Stimulated activated CD8-positive, alpha-beta memory T cell treated with anti-CD3 and anti-CD28 coated beads, Interleukin-7, amount 100 ng/mL, for 48 hours (primary cell): ENCODE data around the gene BRINP3.

Experiments
- DNase-seq, 2 donors: peaks; one replicate each; pipeline ENCODE4 v3.0.0-alpha.2; 2020; ENCODE audit warnings: low read depth in 1 of 2; ENCODE audit errors: extremely low read depth in 1 of 2

Gene BRINP3

DNA sequence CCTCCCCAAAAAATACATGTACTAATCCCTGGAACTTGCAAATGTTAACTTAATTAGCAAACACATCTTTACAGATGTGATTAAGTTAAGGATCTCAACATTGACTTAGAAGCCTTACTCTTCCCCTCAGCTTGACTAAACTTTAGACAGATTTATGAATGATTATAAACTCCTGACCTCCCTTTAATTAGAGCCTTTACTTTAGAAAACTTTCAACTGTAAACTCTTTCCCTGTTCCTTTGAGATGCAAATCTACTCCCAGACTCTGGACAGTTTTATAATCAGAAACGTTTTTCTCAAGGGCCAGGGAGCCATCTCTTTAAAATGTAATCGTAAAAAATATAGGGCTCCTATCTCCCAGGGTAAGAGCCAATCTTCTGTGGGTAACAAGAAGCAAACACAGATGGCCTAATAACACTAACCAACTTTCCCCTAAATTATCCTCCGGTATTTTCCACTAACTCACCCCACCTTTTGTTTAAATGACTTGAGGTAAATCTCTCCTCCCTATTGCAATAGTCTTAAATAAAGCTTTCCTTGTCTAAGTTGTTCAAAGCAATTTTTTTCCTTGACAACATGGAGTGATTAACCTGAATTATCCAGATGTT lies 284.1 kb downstream of the BRINP3 start:
- no peak for DNase-seq

DNA sequence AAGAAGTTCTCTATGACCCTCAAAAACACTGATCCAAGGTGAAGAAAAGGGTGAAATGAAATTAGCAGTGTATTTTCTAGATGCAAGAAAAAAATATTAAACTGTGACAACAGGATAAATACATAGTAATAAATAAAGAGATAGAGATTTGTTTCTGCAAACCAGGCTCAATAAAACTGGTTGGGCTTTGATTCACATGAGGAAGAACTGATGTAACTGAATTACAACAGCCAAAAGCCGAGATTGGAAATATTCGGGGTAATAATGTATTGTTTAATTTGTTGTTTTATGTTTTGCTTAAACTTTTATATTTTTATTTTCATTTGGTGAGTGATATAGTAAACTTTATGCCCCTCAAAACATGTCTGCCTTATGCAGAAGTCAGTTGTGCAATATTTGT lies 285.0 kb downstream of the BRINP3 start:
- no peak for DNase-seq

- DNase-seq: no peak
These were observed 294.1 kb downstream of the BRINP3 start for GRCh38 chr1:190183588-190183987.

GRCh38 chr1:190179817-190180216 lies 297.8 kb downstream of the BRINP3 start:
- no peak for DNase-seq

DNA sequence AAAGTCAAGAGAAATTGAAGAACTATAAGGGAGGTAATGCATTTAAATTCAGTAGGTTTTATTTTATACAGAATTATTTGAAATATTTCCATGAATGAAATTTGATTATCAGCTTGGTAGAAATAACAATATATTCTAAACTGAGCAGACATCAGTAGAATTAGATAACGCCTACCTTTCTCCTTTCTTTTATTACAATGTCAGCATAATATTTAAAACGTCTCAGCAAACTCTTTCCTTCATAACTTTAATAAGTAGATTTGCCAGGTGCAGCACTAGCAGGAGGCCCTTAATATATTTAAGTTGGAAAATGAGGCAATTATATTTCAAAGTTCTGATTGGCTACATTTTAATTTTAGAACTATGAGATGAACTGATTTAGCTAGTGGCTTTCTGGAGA lies 298.8 kb downstream of the BRINP3 start:
- no peak for DNase-seq

DNA sequence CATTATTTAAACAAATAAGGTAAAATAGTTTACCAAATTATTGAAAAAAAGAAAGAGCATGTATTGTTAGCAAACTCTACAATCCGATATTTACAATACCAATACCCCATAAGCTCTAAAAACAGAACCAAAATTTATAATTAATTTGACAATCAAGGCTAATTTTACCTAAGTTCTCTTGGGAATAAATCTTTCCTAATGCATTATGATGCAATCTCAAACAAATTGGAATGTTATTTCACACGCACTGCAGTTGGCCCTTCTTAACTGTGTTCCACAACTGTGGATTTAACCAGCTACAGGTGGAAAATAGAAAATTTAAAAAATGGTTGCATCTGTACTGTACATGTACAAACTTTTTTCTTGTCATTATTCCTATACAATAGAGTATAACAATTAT lies 300.1 kb downstream of the BRINP3 start:
- DNase-seq: no peak

DNA sequence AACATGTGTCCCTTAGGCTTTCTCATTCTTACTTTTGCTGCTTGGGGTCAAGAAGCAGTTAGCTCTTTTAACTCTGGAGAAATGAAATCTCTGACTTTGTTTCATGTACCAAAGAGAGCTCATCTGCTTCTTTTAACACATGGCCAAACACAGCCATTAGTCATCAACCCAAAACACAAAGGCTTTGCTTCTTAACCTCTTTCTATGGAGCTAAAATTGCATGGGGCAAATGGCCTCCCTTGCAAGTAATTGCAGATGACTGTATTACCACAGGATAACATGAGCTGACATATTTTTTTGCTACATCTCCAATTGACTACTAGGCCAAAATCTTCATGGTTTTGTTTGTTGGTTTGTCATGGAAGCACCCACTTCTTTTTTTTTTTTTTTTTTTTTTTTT lies 300.9 kb downstream of the BRINP3 start:
- no peak for DNase-seq

GRCh38 chr1:190175320-190175719 lies 302.3 kb downstream of the BRINP3 start:
- no peak for DNase-seq

DNA sequence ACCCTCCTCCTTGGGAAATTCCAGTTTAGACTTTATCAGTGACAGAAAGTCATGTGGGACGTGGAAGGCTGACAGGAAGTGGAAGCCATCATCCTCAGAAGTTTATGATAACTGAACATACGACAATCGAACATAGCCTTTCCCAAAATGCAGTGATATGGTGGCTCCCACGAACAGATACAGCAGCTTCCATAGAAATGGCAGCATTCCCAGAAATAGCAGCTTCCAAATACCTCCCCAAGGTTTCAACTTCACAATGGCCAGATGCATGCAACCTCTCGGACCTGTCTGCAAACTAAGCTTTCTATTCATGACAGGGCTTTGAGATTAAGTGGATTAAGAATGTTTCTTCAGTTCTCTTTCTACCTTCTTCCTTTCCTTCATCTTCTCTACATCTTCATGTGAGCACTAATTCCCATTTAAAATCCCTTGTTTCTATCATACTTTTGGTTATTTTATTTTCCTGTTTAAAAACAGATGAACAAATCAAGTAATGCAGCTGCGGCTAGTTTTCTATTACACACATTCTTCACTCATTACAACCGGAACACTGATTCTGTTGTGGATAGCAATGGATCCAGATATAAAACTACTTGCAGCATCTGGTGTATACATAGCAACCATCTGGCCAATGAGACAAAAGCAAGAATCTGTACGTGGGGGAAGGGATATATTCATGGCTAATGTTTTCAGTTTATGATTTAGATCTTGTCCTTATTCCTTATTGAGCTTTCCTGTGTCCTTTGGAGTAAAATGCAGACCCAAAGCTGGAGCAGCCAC lies 304.8 kb downstream of the BRINP3 start:
- no peak for DNase-seq

DNA sequence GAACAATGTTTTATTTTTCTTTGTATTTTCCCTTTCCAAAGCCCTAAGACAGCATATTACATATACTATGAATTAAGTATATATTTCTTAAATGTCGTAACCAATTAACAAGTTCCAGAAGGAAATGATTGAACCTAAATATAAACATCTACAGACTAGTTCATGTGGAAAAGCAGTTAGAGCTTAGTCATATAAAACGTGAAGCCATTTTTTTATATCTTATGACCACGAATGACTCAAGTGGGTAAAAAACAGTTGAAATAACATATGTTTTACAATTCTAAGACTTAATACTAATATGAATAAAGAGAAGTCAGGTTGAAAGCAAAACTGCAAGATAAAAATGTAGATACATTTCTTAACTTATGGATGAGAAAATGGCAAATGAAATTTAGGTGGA lies 307.3 kb downstream of the BRINP3 start:
- no peak for DNase-seq

DNA sequence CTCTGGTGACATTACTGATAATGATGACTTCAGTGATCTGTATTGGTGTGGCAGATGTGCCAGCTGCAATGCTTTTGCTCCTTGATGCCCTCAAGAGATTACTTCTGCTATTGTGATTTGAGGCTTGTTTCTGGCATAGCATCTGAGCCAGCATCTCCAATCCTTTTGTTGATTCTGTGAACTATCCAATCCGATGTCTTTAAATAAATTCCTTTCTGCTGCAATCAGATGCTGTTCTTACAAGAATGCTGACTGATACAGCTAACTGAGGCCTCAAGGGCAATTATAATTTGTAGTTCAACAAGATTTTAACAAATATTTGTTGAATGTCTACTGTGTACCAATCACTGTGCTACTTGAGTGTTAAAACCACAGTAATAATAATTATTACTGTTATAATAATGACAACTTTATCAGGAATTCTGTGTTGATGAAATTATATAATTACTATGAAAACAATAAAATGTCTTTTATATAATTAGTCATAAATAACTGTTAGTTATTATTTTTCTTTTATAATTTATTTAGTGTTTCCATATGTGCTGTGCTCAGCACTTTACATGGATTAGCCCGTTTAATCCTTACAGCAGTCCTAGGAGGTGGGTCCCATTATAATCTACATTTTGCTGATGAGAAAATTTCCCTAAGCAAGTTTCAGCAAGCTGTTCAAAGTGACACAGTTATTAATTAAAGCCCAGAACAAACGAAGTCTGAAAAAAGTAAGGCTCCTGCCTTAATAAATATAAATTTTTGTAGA lies 308.2 kb downstream of the BRINP3 start:
- DNase-seq: no peak

GRCh38 chr1:190168893-190169280 lies 308.8 kb downstream of the BRINP3 start:
- no peak for DNase-seq

DNA sequence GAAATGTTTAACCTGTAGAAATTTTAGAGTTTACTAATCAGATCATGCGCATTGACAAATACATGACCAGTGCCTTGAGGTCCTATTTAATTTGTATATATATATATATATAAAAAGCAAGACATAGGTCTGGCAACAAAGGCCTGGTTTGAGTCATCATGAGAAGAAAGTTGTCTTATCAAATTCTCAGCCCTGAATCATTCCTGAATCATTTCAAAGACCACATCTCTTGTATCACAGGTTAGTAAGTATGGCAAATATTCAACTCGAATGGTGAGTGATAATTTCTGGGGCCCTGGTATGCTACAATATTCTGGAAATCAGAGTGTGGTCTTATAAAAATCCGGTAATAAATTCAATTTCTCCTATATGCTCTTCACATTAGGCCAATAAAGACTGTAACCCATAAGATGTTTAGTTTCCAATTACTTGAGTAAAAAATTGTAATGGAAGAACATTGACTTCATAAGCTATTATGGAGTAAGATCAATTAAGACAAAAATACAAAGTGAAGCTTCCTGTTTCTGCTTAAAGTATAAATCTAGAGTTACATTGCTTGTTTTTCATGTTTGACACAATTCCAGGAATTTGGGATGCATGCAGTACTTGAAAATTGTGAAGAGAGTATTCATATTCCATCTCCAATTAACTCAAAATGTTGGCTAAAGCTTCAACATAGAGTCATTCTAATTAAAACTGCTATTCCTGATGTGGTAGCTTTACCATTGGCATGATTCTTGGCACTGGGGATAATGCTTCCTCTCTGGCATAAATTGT lies 309.4 kb downstream of the BRINP3 start:
- DNase-seq: no peak

GRCh38 chr1:190159146-190159545 lies 318.5 kb downstream of the BRINP3 start:
- DNase-seq: no peak

DNA sequence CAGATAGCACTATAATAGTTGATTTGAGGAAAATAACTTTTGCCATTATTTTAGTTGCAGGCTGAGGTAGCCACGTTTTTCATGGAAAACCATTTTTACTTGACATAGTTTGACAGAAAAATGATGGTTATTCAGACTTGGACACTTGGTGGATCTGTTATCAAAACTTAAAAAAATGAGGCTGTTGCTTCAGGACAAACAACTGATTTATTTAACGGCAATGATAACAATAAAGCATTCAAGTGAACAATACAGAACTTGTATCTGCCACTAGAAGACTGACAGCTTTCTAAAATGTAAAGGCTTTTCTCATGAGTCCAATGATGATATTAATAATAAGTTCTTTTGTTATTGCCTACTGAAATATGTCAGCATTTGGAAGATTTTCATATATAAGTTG lies 322.9 kb downstream of the BRINP3 start:
- no peak for DNase-seq

GRCh38 chr1:190147616-190148015 lies 330.0 kb downstream of the BRINP3 start:
- no peak for DNase-seq

GRCh38 chr1:190144650-190145049 lies 333.0 kb downstream of the BRINP3 start:
- DNase-seq: no peak

GRCh38 chr1:190140644-190141043 lies 337.0 kb downstream of the BRINP3 start:
- no peak for DNase-seq

- DNase-seq: no peak
These were observed 339.0 kb downstream of the BRINP3 start for GRCh38 chr1:190138702-190139101.

DNA sequence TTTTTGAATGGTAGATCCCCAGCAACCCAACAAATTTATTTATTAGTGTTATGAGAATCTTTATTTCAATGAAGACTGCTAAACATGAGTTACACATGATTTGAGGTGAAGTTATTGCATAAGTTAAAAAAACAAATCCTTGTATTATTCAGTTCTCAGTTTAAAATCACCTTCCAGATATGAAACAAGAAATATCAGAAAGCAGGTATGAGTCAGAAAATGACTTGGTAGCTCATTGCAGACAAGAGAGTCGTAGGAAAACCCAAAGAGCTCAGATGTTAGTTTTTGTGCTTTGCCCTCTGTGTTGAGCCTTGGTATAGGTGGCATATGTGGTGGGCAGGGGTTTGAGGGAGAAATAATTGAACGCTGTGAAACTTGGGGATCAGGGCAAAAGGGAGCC lies 339.4 kb downstream of the BRINP3 start:
- DNase-seq: no peak

GRCh38 chr1:190129366-190129765 lies 348.3 kb downstream of the BRINP3 start:
- no peak for DNase-seq
